Small intestine (tissue), 7 donors: ENCODE data around the gene RBM39. TPM values are rescaled to one million over a fixed set of nuclear protein-coding genes. Genes with fewer than 3 reads are reported as not detected.

ENCODE experiments used
- DNase-seq, 2 donors: peaks; one replicate each; pipeline versions ENCODE4 v3.0.0 to v3.0.0-alpha.2; 2013
- FAIRE-seq: peaks from 2 replicates; lab custom pipeline; 2012; peaks lifted over from hg19 to GRCh38; lab: Jason Lieb, UNC
- H3K27ac ChIP-seq, 3 donors: one replicate each; pipeline ENCODE4 v1.5.1; 2013; ENCODE audit warnings: low read length in 2 of 3, mild to moderate bottlenecking in 2 of 3, control low read depth in 1 of 3, inconsistent platforms in 1 of 3, low read depth in 1 of 3, moderate library complexity in 1 of 3
- H3K27me3 ChIP-seq, 3 donors: one replicate each; pipeline ENCODE4 v1.6.1; 2013; ENCODE audit warnings: low read length in 3 of 3, inconsistent platforms in 1 of 3; ENCODE audit not compliant: control insufficient read depth in 3 of 3, insufficient read depth in 3 of 3
- H3K36me3 ChIP-seq, 3 donors: one replicate each; pipeline ENCODE4 v1.6.1; 2013; ENCODE audit warnings: low read length in 3 of 3, inconsistent platforms in 1 of 3, low read depth in 1 of 3, mild to moderate bottlenecking in 1 of 3, moderate library complexity in 1 of 3; ENCODE audit not compliant: control insufficient read depth in 3 of 3, insufficient read depth in 2 of 3
- H3K4me1 ChIP-seq, 3 donors: one replicate each; pipeline ENCODE4 v1.6.1; 2013; ENCODE audit warnings: low read length in 2 of 3, inconsistent platforms in 1 of 3, low read depth in 1 of 3, mild to moderate bottlenecking in 1 of 3, moderate library complexity in 1 of 3; ENCODE audit not compliant: control insufficient read depth in 3 of 3, insufficient read depth in 2 of 3
- H3K4me3 ChIP-seq, 3 donors: one replicate each; pipeline ENCODE4 v1.5.1; 2013; ENCODE audit warnings: low read length in 3 of 3, control low read depth in 1 of 3, inconsistent platforms in 1 of 3, low read depth in 1 of 3, mild to moderate bottlenecking in 1 of 3, moderate library complexity in 1 of 3
- H3K9me3 ChIP-seq, 2 donors: one replicate each; pipeline ENCODE4 v1.6.1; 2013; ENCODE audit warnings: low read depth in 1 of 2, low read length in 1 of 2; ENCODE audit not compliant: control insufficient read depth in 2 of 2, insufficient read depth in 1 of 2
- WGBS, 3 donors: extraction: QIAGEN DNeasy Blood & Tissue Kit; methylation state at CpG; one replicate each; pipeline ENCODE4 v1.1.7; 2013; 5-methylcytosine and 5-hydroxymethylcytosine counted together
- polyA plus RNA-seq, 4 donors: library from polyadenylated mRNA; stranded (reverse) in 3 of 4; unstranded in 1 of 4; fragments of 200-250 nt in 3 of 4; fragments of 120-200 nt in 1 of 4; gene quantifications; one replicate each; pipeline versions ENCODE4 v1.2.1 to v1.2.3, GENCODE V29; 2013
- donor health status: healthy with polysubstance abuse.
- donor health status: control.
- donor health status: control.
- donor health status: Bipolar disorder and iron deficiency.
- donor health status: healthy.

RBM39 gene
- polyA plus RNA-seq, 4 donors = 148 to 418 (median 215) TPM

DNA sequence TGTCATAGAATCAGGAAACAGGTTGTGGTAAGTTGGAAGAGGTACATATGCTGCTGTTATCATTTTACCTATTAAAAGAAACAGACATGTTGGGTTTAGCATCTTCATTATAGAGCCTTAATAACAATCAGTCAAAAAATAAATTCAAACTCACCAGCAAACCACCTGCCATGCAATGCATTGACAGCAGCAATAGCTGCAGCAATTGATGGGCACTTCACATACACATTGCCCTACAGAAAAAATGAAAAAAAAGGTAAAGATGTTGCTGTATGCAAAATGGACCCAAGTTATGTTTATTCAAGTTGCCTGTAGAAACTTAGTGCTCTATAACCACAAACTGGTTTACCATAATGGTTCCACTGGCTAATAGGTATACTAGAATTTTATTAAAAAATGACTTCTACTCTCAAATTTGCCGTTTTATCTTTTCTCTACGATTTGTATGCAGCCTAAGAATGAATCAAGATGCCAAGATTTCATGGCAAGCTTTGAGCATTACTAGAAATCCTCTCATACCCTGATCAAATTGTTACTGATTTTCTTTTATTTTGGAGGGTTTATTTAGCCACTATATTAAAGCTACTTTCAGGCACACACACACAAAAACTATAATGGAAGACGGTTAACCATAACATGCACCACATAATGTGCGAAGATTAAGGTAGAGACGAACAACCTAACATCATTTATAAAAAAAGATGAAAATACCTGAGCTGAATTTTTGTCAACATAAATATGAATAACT lies 37.4 kb downstream of the RBM39 start:
- H3K27me3 ChIP-seq = no peaks in the 10 kb centered on the region
- WGBS, 3 donors = 84 to 88% (median 87%) methylated on average over 5 of the region's 5 CpGs
- H3K4me1 ChIP-seq = peaks cover 0 to 6% (median 4%) of the 10 kb centered on the region in 3 donors
- peaks cover 20 to 35% (median 27%) of the 10 kb centered on the region in 3 donors for H3K36me3 ChIP-seq
- H3K27ac ChIP-seq = no peak overlapping the region
- FAIRE-seq (no peak), DNase-seq (no peak)
- H3K4me3 ChIP-seq = no peak overlapping the region
- H3K9me3 ChIP-seq = no peaks in the 10 kb centered on the region

DNA sequence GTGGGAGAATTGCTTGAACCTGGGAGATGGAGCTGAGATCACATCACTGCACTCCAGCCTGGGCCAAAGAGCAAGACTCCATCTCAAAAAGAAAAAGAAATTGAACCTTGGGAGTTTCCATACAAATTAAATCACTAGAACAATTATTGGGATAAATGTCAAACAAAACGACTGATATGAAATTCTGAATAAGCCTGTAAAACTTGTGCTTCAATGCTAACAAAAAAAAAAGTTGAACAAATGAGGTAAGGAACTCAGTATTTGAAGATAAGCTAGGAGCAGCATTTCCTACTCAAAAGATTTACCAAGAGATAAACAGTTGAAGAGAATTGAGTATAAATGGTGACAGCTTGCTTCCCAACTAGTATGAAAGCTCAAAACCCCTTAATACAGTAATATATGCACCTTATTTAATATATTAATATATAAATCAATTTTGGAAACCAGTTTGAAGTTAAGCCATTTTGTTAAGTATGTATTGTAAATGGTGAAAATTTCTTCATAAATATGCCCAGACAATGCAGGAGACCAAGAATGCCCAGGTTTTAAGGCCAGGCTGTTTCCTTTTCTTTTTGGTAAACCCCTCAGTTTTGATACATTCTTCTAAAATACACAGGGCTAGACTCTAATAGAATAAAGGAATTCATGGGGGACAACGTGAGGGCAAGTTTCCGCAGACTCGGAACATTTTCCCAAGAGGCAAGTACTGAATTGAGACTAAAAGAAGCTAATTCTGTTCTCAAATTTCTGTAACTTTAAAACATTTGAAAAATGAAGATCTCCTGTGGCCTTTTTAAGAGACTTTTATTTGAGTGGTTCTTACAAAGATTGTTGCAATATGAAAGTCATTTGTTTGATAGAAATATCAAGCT lies 39.0 kb downstream of the RBM39 start:
- 55 to 72% (median 71%) methylated on average over 4 of the region's 4 CpGs for WGBS, 3 donors
- H3K27me3 ChIP-seq = no peaks in the 10 kb centered on the region
- no peaks in the 10 kb centered on the region for H3K9me3 ChIP-seq
- peaks cover 0 to 8% (median 6%) of the 10 kb centered on the region in 3 donors for H3K4me1 ChIP-seq
- FAIRE-seq (no peak), DNase-seq (no peak)
- H3K36me3 ChIP-seq = peaks cover 20 to 35% (median 24%) of the 10 kb centered on the region in 3 donors
- H3K27ac ChIP-seq = no peak overlapping the region
- no peak overlapping the region for H3K4me3 ChIP-seq

- H3K27me3 ChIP-seq = no peaks in the 10 kb centered on the region
- H3K27ac ChIP-seq = no peak overlapping the region
- FAIRE-seq (no peak), DNase-seq (no peak)
- H3K4me1 ChIP-seq = peaks cover 0 to 9% (median 6%) of the 10 kb centered on the region in 3 donors
- H3K9me3 ChIP-seq = no peaks in the 10 kb centered on the region
- whole genome bisulfite sequencing, 3 donors = 82 to 89% (median 86%) methylated on average over 12 of the region's 12 CpGs
- peaks cover 20 to 39% (median 24%) of the 10 kb centered on the region in 3 donors for H3K36me3 ChIP-seq
- H3K4me3 ChIP-seq = no peak overlapping the region
Observed at GRCh38 chr20:35702051-35702823, 39.8 kb downstream of the RBM39 start.

DNA sequence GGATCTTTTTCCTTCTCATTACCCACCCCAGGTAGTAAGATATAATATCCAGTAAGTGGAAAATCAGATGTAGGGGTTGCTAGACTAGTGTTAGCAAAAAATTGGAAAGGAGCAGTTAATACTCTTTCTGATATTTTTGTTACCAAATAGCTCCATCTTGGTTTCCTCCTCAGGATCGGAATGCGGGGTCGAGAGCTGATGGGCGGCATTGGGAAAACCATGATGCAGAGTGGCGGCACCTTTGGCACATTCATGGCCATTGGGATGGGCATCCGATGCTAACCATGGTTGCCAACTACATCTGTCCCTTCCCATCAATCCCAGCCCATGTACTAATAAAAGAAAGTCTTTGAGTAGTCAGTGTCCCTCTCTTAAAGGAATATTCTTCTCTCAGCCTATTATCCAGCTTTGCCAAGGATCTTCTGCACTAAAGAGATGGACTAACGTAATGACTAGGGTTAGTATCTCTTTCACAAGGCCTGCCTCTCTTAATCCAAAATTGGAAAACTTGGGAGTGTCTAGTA lies 41.4 kb downstream of the RBM39 start:
- peaks cover 16 to 31% (median 17%) of the 10 kb centered on the region in 3 donors for H3K36me3 ChIP-seq
- H3K27me3 ChIP-seq = no peaks in the 10 kb centered on the region
- H3K4me3 ChIP-seq = no peak overlapping the region
- FAIRE-seq = no peak
- DNase-seq = no peak
- H3K4me1 ChIP-seq = peaks cover 0 to 9% (median 6%) of the 10 kb centered on the region in 3 donors
- peak overlapping the region in 1 of 3 donors; percentile 25 for H3K27ac ChIP-seq
- no peaks in the 10 kb centered on the region for H3K9me3 ChIP-seq
- 92 to 97% (median 93%) methylated on average over 7 of the region's 7 CpGs for WGBS, 3 donors

GRCh38 chr20:35699957-35700624 lies 42.0 kb downstream of the RBM39 start:
- peak overlapping the region; percentile 90 to 96 (median 93) for H3K4me3 ChIP-seq
- DNase-seq = peak; percentile 48 to 51
- no peaks in the 10 kb centered on the region for H3K9me3 ChIP-seq
- H3K4me1 ChIP-seq = peaks cover 0 to 9% (median 6%) of the 10 kb centered on the region in 3 donors
- peaks cover 13 to 28% (median 16%) of the 10 kb centered on the region in 3 donors for H3K36me3 ChIP-seq
- no peak for FAIRE-seq
- 12 to 18% (median 15%) methylated on average over 6 of the region's 6 CpGs for WGBS, 3 donors
- H3K27ac ChIP-seq = peak overlapping the region; percentile 91 to 94 (median 93)
- no peaks in the 10 kb centered on the region for H3K27me3 ChIP-seq

DNA sequence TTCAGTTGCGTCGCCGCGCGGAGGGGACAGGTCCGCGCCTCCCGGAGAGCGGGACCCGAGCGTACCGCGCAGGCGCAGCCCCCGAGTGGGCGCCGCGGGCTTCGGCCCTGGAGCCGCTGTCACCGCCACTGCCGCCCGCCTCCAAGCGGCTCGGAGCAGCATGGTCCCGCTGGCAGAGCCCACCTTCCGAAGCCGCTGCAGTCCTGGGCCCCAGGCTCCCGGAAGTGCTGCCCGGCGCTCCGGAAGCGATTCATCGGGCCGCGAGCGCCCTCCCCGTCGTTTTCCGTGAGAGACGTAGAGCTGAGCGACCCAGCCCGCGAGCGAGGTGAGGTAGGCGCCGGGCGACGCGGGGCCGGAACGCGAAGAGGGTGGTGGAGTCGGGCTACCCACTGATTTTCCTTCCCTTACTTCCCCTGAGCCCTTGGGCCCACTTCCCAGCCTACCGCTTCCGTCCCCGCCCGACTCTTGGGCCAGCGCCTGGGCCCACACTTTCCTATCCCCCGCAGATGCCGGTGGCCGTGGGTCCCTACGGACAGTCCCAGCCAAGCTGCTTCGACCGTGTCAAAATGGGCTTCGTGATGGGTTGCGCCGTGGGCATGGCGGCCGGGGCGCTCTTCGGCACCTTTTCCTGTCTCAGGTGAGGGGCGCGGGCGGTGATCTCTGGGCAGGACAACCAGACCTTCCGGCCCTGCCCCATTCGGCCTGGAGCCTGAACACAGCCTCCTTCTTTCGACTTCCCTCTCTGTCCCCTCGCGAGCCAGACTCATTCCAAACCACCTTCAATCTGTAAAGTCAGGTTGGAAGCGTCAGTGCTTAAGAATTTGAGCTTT lies 42.7 kb downstream of the RBM39 start, which contains the start of the genes NFS1 and ROMO1:
NFS1 (minus strand) TSS at position 226 of the 830 bp plus-strand sequence; CDS start at position 162, 64 bp downstream.
ROMO1 (plus strand) TSS at position 279 of the 830 bp plus-strand sequence; CDS start at position 507, 228 bp downstream.
- Histone ChIP-seq H3K36me3 (peaks cover 9 to 29% (median 10%) of the 10 kb centered on the region in 3 donors), H3K27ac (peak within 1 kb of the TSS; percentile 91 to 94 (median 93)), H3K27me3 (no peaks in the 10 kb centered on the region), H3K4me3 (peak within 1 kb of the TSS; percentile 90 to 96 (median 93)), H3K4me1 (peaks cover 0 to 9% (median 6%) of the 10 kb centered on the region in 3 donors), H3K9me3 (no peaks in the 10 kb centered on the region)
- 0 to 1% (median 1%) methylated on average over 67 to 81 of the region's 81 CpGs for WGBS, 3 donors
- DNase-seq (peak; percentile 80 to 92), FAIRE-seq (no peak)
